Measurements from ENCODE around the gene SPAM1. TPM values are rescaled to one million over a fixed set of nuclear protein-coding genes. Genes with fewer than 3 reads are reported as not detected.
"Not testable (repeated sequence)": the region's sequence is repeated elsewhere in the genome, so short reads cannot be mapped to it uniquely, and the experiment has no call there.

Gene SPAM1
- total RNA-seq, 1 donor from 2014 or later: not detected

- no peaks in the 10 kb centered on the region for H3K36me3 Mint-ChIP-seq (ENCODE audit: low read depth)
- no peak overlapping the region for H3K4me3 Mint-ChIP-seq
- no peak for DNase-seq (ENCODE audit: low spot score)
- intact Hi-C loops (cut with micrococcal nuclease): no loop called here
- no peak overlapping the region for H3K27ac Mint-ChIP-seq
- no peaks in the 10 kb centered on the region for H3K4me1 Mint-ChIP-seq (ENCODE audit: low read depth)
- H3K27me3 Mint-ChIP-seq (ENCODE audit: insufficient read depth): no peaks in the 10 kb centered on the region
- no peaks in the 10 kb centered on the region for H3K9me3 Mint-ChIP-seq
These were observed 74.7 kb downstream of the SPAM1 start for GRCh38 chr7:123999703-124000102.

- DNase-seq (ENCODE audit: low spot score); H3K27ac Mint-ChIP-seq; intact Hi-C loops (cut with micrococcal nuclease); H3K27me3 Mint-ChIP-seq (ENCODE audit: insufficient read depth); H3K36me3 Mint-ChIP-seq (ENCODE audit: low read depth); H3K9me3 Mint-ChIP-seq; H3K4me1 Mint-ChIP-seq (ENCODE audit: low read depth); H3K4me3 Mint-ChIP-seq: not testable (repeated sequence)
These were observed 83.3 kb downstream of the SPAM1 start for GRCh38 chr7:124008296-124008695.

GRCh38 chr7:124009321-124009720 is 84.3 kb downstream of the SPAM1 start:
- H3K36me3 Mint-ChIP-seq (ENCODE audit: low read depth): no peaks in the 10 kb centered on the region
- no peak for DNase-seq (ENCODE audit: low spot score)
- intact Hi-C loops (cut with micrococcal nuclease): no loop called here
- H3K4me3 Mint-ChIP-seq: no peak overlapping the region
- no peaks in the 10 kb centered on the region for H3K9me3 Mint-ChIP-seq
- no peak overlapping the region for H3K27ac Mint-ChIP-seq
- H3K4me1 Mint-ChIP-seq (ENCODE audit: low read depth): no peaks in the 10 kb centered on the region
- H3K27me3 Mint-ChIP-seq (ENCODE audit: insufficient read depth): no peaks in the 10 kb centered on the region

Other genes starting within 250 kb of the SPAM1 start
- 7.3 and 7.5 TPM in 2 replicates for gene WASL, start 176.2 kb upstream of the SPAM1 start, total RNA-seq
- not detected in 2 replicates for gene HYAL4, start 80.1 kb upstream of the SPAM1 start, total RNA-seq
- gene TMEM229A, start 107.8 kb downstream of the SPAM1 start, total RNA-seq: not detected in 2 replicates

Data from activated T-helper 1 cell treated with anti-CD3 and anti-CD28 coated beads, Interleukin-12 subunit alpha, Interleukin-12 subunit beta, Interleukin-2, Interleukin-4 antibody, amounts not matched to agents 30 ng/mL and 10 ng/mL and 1 ng/mL, durations not matched to agents 14 hours and 24 hours and 36 hours (primary cell).